RWPE2 (cell line): ENCODE results near the gene ERI2.

Experiments used
- ATAC-seq: fragments of 200-7000 bp; cut with Tn5 transposase; 3 replicates; pipeline ENCODE4 v1.9.1; 2021; ENCODE audit warnings: low read depth
- DNase-seq: peaks from one replicate; pipeline ENCODE4 v3.0.0-alpha.2; 2020; ENCODE audit warnings: low spot score
- H3K27ac ChIP-seq: fragments of 450-650 bp; 2 replicates; pipeline ENCODE4 v1.5.1; 2017; ENCODE audit warnings: mild to moderate bottlenecking; ENCODE audit not compliant: poor library complexity, severe bottlenecking
- H3K27me3 ChIP-seq: fragments of 250-450 bp; sonication (Bioruptor Pico); 2 replicates; pipeline ENCODE4 v1.5.1; 2021; ENCODE audit warnings: mild to moderate bottlenecking, moderate library complexity; ENCODE audit not compliant: insufficient read depth, poor library complexity, severe bottlenecking
- H3K36me3 ChIP-seq: fragments of 250-450 bp; sonication (Bioruptor Pico); 2 replicates; pipeline ENCODE4 v1.5.1; 2020; ENCODE audit warnings: low read depth, mild to moderate bottlenecking, moderate library complexity
- H3K4me1 ChIP-seq: fragments of 250-450 bp; sonication (Bioruptor Pico); 2 replicates; pipeline ENCODE4 v1.5.1; 2021; ENCODE audit warnings: mild to moderate bottlenecking, moderate library complexity; ENCODE audit not compliant: insufficient read depth, poor library complexity, severe bottlenecking
- H3K4me3 ChIP-seq: fragments of 250-450 bp; sonication (Bioruptor Pico); 2 replicates; pipeline ENCODE4 v1.5.1; 2021; ENCODE audit warnings: mild to moderate bottlenecking, moderate library complexity; ENCODE audit not compliant: severe bottlenecking
- H3K9me3 ChIP-seq: fragments of 250-450 bp; sonication (Bioruptor Pico); 2 replicates; pipeline ENCODE4 v1.5.1; 2021; ENCODE audit warnings: mild to moderate bottlenecking, moderate library complexity; ENCODE audit not compliant: severe bottlenecking
- TF ChIP-seq, protein P1 (sequence below): fragments of 450-650 bp; IDR thresholded peaks from one replicate; pipeline ENCODE4 v1.5.1; 2017; ENCODE audit warnings: mild to moderate bottlenecking, moderate library complexity; ENCODE audit not compliant: poor library complexity, severe bottlenecking

The ERI2 gene

DNA sequence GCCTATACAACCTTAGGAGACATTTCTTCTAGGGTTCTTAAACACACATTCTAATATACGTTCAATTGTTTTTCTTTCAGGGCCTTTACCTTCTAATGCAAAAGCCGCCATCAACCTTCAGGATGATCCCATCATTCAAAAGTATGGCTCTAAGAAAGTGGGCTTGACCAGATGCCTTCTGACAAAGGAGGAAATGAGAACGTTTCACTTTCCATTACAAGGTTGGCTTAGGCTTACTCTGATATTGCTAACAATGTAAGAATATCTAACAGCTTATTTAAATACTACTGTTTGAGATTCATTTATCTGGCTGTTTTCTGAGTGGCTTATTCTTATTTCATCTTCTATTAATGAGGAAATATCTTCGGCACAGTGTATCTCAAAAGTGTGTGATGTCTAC, 15.4 kb upstream of the ERI2 start:
- Histone ChIP-seq H3K27ac (no peak overlapping the region), H3K4me1 (no peaks in the 10 kb centered on the region), H3K4me3 (no peak overlapping the region), H3K36me3 (peaks cover 48% of the 10 kb centered on the region), H3K9me3 (no peaks in the 10 kb centered on the region), H3K27me3 (no peaks in the 10 kb centered on the region)
- DNase-seq (no peak), ATAC-seq (no peak)
- TF ChIP-seq, protein P1, sequence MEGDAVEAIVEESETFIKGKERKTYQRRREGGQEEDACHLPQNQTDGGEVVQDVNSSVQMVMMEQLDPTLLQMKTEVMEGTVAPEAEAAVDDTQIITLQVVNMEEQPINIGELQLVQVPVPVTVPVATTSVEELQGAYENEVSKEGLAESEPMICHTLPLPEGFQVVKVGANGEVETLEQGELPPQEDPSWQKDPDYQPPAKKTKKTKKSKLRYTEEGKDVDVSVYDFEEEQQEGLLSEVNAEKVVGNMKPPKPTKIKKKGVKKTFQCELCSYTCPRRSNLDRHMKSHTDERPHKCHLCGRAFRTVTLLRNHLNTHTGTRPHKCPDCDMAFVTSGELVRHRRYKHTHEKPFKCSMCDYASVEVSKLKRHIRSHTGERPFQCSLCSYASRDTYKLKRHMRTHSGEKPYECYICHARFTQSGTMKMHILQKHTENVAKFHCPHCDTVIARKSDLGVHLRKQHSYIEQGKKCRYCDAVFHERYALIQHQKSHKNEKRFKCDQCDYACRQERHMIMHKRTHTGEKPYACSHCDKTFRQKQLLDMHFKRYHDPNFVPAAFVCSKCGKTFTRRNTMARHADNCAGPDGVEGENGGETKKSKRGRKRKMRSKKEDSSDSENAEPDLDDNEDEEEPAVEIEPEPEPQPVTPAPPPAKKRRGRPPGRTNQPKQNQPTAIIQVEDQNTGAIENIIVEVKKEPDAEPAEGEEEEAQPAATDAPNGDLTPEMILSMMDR = no peak

DNA sequence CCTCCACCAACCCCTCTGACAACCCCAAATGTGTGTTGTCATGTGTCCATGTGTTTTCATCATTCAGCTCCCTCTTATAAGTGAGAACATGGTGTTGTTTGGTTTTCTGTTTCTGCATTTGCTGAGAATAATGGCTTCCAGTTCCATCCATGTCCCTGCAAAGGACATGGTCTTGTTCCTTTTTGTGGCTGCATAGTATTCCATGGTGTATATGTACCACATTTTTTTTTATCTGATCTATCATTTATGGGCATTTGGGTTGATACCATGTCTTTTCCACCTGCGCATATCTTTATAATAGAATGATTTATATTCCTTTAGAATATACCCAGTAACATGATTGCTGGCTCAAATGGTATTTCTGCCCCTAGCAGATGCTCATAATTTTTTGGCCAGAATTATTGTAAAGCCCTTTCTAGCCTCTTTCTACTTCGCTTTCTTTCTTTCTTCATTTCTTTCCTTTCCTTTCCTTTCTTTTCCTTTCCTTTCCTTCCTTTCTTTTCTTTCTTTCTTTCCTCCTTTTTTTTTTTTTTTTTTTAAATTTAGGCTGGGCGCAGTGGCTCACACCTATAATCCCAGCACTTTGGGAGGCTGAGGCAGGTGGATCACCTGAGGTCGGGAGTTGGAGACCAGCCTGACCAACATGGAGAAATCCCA, 12.8 kb upstream of the ERI2 start:
- DNase-seq = no peak
- peaks cover 38% of the 10 kb centered on the region for H3K36me3 ChIP-seq
- no peak for ATAC-seq
- H3K27me3 ChIP-seq = no peaks in the 10 kb centered on the region
- H3K4me1 ChIP-seq = no peaks in the 10 kb centered on the region
- TF ChIP-seq, protein P1 = no peak
- no peaks in the 10 kb centered on the region for H3K9me3 ChIP-seq
- H3K4me3 ChIP-seq = no peak overlapping the region
- no peak overlapping the region for H3K27ac ChIP-seq

DNA sequence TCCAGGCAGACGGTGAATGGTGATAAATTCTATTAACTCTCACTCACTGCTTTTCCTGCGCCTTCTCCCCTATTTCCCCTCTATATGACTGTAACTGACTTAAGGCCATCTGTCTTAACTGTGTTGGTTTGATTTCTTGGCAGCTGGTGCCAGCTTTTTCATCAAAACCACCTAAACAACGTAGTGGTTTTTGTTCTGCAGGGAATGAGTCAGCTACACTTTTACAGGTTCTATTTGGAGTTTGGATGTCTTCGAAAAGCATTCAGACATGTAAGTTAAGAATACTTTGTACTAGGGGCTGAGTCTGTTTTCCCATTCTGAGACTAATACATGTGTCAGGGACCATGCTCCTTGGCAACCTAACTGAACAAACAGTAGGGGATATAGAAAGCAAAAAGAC, 8.5 kb upstream of the ERI2 start:
- DNase-seq (no peak), ATAC-seq (no peak)
- no peaks in the 10 kb centered on the region for H3K4me1 ChIP-seq
- H3K9me3 ChIP-seq = no peaks in the 10 kb centered on the region
- TF ChIP-seq, protein P1 = no peak
- H3K27me3 ChIP-seq = no peaks in the 10 kb centered on the region
- H3K4me3 ChIP-seq = no peak overlapping the region
- peaks cover 19% of the 10 kb centered on the region for H3K36me3 ChIP-seq
- no peak overlapping the region for H3K27ac ChIP-seq

DNA sequence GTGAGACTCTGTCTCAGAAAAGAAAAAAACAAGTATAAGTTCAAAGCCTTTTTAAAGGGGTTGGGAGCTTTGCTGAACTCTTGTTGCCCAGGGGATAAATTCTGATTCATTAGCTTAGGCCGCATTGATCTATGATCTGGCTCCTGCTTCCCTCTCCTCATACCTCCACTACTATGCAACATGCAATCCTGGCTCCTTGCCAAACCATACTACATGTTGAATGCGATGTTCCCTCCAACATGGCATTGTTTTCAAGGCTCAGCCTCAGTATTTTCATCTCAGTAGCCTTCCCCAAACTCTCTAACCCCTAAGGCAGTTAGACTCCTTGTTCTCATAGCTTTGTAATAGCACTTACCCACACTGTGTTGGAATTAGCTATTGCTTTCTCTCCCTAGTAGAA, 6.2 kb upstream of the ERI2 start:
- TF ChIP-seq, protein P1 = no peak
- peaks cover 19% of the 10 kb centered on the region for H3K36me3 ChIP-seq
- no peaks in the 10 kb centered on the region for H3K9me3 ChIP-seq
- DNase-seq = no peak
- no peak overlapping the region for H3K27ac ChIP-seq
- no peak overlapping the region for H3K4me3 ChIP-seq
- H3K27me3 ChIP-seq = no peaks in the 10 kb centered on the region
- H3K4me1 ChIP-seq = no peaks in the 10 kb centered on the region
- no peak for ATAC-seq

DNA sequence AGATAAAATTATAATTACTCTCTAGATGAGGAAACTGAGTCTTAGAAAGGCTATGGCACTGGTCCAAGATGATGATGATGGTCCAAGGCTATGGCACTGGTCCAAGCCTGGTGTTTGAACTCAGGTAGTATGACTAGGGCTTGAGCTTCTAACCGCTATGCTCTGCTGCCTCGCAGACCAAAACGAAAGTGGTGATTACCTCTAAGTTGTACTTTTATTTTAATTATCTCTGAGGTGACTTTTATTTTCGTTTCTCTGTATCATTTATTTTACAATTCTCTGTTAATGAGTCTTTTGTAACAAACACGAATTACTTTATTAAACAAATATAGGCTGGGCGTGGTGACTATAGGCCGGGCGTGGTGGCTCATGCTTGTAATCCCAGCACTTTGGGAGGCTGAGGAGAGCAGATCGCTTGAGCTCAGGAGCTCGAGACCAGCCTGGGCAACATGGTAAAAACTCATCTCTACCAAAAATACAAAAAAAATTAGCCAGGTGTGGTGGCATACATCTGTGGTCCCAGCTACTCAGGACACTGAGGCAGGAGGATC, 5.7 kb upstream of the ERI2 start:
- TF ChIP-seq, protein P1 = no peak

More for the DNA sequence above, 5.7 kb upstream of the ERI2 start:
- no peak overlapping the region for H3K27ac ChIP-seq
- no peak for ATAC-seq
- H3K4me1 ChIP-seq = no peaks in the 10 kb centered on the region
- H3K27me3 ChIP-seq = no peaks in the 10 kb centered on the region
- peaks cover 19% of the 10 kb centered on the region for H3K36me3 ChIP-seq
- no peak overlapping the region for H3K4me3 ChIP-seq
- no peaks in the 10 kb centered on the region for H3K9me3 ChIP-seq
- no peak for DNase-seq
